GM12865 (cell line): ENCODE results near the gene HMGB1.

Experiments used
- DNase-seq: peaks from one replicate; pipeline ENCODE4 v3.0.0; 2010; ENCODE audit warnings: low read depth
- H3K4me3 ChIP-seq: 2 replicates; pipeline ENCODE4 v1.5.1; 2011; ENCODE audit warnings: mild to moderate bottlenecking, low read depth, low read length, control low read depth
- TF ChIP-seq, protein P1 (sequence below): IDR thresholded peaks from 2 replicates; pipeline ENCODE4 v1.5.1; 2011; ENCODE audit warnings: low read length, control low read depth, low read depth, inconsistent platforms; ENCODE audit not compliant: insufficient read depth; ENCODE audit errors: missing control alignments

HMGB1 gene

GRCh38 chr13:30465593-30466357, at the start of gene HMGB1:
Gene HMGB1 (minus strand): TSS chr13:30465936. CDS start chr13:30463680, 2,256 bp downstream.
- DNase-seq: peak; percentile 99
- peak within 1 kb of the TSS; percentile 70 for H3K4me3 ChIP-seq
- TF ChIP-seq, protein P1, sequence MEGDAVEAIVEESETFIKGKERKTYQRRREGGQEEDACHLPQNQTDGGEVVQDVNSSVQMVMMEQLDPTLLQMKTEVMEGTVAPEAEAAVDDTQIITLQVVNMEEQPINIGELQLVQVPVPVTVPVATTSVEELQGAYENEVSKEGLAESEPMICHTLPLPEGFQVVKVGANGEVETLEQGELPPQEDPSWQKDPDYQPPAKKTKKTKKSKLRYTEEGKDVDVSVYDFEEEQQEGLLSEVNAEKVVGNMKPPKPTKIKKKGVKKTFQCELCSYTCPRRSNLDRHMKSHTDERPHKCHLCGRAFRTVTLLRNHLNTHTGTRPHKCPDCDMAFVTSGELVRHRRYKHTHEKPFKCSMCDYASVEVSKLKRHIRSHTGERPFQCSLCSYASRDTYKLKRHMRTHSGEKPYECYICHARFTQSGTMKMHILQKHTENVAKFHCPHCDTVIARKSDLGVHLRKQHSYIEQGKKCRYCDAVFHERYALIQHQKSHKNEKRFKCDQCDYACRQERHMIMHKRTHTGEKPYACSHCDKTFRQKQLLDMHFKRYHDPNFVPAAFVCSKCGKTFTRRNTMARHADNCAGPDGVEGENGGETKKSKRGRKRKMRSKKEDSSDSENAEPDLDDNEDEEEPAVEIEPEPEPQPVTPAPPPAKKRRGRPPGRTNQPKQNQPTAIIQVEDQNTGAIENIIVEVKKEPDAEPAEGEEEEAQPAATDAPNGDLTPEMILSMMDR: no peak

DNA sequence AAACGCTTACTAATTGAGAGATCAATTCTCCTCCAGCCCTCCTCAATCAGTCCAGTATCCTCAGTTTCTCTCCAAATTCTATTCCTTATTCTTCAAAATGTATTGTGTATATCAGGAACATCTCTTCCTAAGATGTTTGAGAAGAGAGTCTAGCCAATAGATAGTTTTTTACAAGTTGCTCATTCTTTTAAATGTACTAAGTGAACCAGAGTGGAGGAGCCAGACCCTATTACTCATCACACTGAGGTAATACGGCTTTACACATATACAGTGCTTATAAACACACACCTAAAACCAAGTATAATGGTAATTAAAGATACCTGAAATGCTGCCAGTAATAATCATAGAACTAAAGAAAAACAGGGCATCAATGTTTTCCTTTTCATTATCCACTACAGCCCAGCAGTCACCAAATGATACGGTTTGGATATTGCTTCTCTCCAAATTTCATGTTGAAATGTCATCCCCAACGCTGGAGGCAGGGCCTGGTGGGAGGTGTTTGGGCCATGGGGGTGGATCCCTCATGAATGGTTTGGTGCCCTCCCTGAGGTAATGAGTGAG, 45.2 kb upstream of the HMGB1 start:
- TF ChIP-seq, protein P1: no peak
- no peak for DNase-seq
- H3K4me3 ChIP-seq: no peak overlapping the region

- no peak overlapping the region for H3K4me3 ChIP-seq
- TF ChIP-seq, protein P1: no peak
- DNase-seq: no peak
Observed at GRCh38 chr13:30510091-30510490, 44.4 kb upstream of the HMGB1 start.

GRCh38 chr13:30509254-30510050, 43.7 kb upstream of the HMGB1 start:
- H3K4me3 ChIP-seq: no peak overlapping the region
- DNase-seq: no peak
- TF ChIP-seq, protein P1: no peak

DNA sequence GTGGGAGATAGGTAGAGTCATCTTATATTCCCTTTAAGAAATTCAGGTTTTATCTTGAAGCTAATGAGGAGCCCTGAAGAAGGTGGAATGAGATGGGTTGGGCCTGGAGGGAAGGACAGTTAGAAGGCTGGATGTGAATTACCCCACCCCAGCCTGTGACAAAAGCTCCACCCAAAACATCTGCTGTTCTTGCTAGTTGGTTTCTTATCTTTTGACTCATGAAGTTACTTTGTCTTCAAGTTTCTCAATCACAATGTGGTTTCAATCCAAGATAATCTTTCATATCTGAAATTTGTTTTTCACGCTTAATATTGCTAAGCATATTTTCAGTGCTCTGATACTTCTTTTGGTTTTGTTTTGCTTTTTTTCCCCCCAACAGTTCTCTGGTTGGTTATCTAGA, 38.3 kb upstream of the HMGB1 start:
- DNase-seq: peak; percentile 76
- no peak overlapping the region for H3K4me3 ChIP-seq
- TF ChIP-seq, protein P1: no peak

GRCh38 chr13:30502237-30502636, 36.5 kb upstream of the HMGB1 start:
- no peak overlapping the region for H3K4me3 ChIP-seq
- DNase-seq: no peak
- TF ChIP-seq, protein P1: no peak
